GM23338 (cell line): ENCODE results near the gene FAXC.

Experiments
- EZH2 ChIP-seq: fragments of 200-600 bp; sonication (generic); IDR thresholded peaks from one replicate; pipeline ENCODE4 v1.8.0; 2017; ENCODE audit warnings: antibody characterized with exemption, mild to moderate bottlenecking, low read depth; ENCODE audit not compliant: unreplicated experiment
- TF ChIP-seq, protein P1 (sequence below): IDR thresholded peaks from 2 replicates; pipeline ENCODE4 v1.6.1; 2016; ENCODE audit warnings: antibody characterized with exemption
- TF ChIP-seq, protein P2 (sequence below), 2 experiments: fragments of 200-600 bp in 1 of 2; sonication (generic) in 1 of 2; conservative IDR thresholded peaks; 2 replicates each; pipeline versions ENCODE4 v1.5.1 to v1.6.1; 2016 to 2017; ENCODE audit warnings: antibody characterized with exemption in 2 of 2, low read depth in 2 of 2, mild to moderate bottlenecking in 2 of 2, moderate library complexity in 1 of 2
- TF ChIP-seq, protein P3 (sequence below): IDR thresholded peaks from one replicate; pipeline ENCODE4 v1.6.1; 2018; ENCODE audit warnings: antibody characterized with exemption; ENCODE audit not compliant: unreplicated experiment

DNA sequence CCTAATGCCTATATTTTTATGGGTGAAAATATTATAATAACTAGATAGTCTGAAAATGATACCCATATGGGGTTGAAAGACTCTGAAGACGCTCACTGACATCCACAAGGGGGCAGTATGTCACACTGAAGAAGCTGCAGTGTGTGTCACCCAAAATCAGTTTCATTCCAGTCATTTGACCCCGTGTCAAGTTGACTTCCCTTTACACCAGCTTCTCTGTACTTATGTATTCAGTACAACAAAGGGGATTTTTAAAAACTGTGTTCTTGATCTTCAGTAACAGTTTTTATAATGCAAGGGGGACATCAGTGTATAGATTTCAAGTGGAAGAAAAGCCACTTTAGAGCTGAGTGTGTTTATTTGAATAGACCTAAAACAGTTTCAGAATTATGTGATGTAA is 19.3 kb downstream of the FAXC start:
- TF ChIP-seq, protein P1, sequence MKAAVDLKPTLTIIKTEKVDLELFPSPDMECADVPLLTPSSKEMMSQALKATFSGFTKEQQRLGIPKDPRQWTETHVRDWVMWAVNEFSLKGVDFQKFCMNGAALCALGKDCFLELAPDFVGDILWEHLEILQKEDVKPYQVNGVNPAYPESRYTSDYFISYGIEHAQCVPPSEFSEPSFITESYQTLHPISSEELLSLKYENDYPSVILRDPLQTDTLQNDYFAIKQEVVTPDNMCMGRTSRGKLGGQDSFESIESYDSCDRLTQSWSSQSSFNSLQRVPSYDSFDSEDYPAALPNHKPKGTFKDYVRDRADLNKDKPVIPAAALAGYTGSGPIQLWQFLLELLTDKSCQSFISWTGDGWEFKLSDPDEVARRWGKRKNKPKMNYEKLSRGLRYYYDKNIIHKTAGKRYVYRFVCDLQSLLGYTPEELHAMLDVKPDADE, result no peak
- TF ChIP-seq, protein P2, sequence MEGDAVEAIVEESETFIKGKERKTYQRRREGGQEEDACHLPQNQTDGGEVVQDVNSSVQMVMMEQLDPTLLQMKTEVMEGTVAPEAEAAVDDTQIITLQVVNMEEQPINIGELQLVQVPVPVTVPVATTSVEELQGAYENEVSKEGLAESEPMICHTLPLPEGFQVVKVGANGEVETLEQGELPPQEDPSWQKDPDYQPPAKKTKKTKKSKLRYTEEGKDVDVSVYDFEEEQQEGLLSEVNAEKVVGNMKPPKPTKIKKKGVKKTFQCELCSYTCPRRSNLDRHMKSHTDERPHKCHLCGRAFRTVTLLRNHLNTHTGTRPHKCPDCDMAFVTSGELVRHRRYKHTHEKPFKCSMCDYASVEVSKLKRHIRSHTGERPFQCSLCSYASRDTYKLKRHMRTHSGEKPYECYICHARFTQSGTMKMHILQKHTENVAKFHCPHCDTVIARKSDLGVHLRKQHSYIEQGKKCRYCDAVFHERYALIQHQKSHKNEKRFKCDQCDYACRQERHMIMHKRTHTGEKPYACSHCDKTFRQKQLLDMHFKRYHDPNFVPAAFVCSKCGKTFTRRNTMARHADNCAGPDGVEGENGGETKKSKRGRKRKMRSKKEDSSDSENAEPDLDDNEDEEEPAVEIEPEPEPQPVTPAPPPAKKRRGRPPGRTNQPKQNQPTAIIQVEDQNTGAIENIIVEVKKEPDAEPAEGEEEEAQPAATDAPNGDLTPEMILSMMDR (conservative IDR thresholded peaks at IDR 0.05; ENCODE audit: low read depth in 2 of 2), result peak; percentile 88 to 95
- TF ChIP-seq EZH2, result no peak
- TF ChIP-seq, protein P3, sequence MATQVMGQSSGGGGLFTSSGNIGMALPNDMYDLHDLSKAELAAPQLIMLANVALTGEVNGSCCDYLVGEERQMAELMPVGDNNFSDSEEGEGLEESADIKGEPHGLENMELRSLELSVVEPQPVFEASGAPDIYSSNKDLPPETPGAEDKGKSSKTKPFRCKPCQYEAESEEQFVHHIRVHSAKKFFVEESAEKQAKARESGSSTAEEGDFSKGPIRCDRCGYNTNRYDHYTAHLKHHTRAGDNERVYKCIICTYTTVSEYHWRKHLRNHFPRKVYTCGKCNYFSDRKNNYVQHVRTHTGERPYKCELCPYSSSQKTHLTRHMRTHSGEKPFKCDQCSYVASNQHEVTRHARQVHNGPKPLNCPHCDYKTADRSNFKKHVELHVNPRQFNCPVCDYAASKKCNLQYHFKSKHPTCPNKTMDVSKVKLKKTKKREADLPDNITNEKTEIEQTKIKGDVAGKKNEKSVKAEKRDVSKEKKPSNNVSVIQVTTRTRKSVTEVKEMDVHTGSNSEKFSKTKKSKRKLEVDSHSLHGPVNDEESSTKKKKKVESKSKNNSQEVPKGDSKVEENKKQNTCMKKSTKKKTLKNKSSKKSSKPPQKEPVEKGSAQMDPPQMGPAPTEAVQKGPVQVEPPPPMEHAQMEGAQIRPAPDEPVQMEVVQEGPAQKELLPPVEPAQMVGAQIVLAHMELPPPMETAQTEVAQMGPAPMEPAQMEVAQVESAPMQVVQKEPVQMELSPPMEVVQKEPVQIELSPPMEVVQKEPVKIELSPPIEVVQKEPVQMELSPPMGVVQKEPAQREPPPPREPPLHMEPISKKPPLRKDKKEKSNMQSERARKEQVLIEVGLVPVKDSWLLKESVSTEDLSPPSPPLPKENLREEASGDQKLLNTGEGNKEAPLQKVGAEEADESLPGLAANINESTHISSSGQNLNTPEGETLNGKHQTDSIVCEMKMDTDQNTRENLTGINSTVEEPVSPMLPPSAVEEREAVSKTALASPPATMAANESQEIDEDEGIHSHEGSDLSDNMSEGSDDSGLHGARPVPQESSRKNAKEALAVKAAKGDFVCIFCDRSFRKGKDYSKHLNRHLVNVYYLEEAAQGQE, result no peak
